Adrenal gland (tissue), 5 donors: ENCODE results near the gene ADAMTS6.

Experiments
- POLR2A ChIP-seq, 2 donors: fragments of 450-650 bp; IDR thresholded peaks; one replicate each; pipeline ENCODE4 v1.6.1; 2017; ENCODE audit warnings: antibody characterized with exemption in 2 of 2, mild to moderate bottlenecking in 2 of 2, moderate library complexity in 1 of 2
- TF ChIP-seq, protein P1 (sequence below), 6 experiments: fragments of 450-650 bp in 4 of 6; fragments of 200-600 bp in 2 of 6; sonication (generic) in 1 of 6; IDR thresholded peaks; 1 replicate in 5 of 6; 2 replicates in 1 of 6; pipeline versions ENCODE4 v1.5.1 to v1.8.0; 2016 to 2021; ENCODE audit warnings: antibody characterized with exemption in 6 of 6, mild to moderate bottlenecking in 2 of 6, moderate library complexity in 1 of 6
- donor health status: DM: no; HTN: no; CAD: no.

DNA sequence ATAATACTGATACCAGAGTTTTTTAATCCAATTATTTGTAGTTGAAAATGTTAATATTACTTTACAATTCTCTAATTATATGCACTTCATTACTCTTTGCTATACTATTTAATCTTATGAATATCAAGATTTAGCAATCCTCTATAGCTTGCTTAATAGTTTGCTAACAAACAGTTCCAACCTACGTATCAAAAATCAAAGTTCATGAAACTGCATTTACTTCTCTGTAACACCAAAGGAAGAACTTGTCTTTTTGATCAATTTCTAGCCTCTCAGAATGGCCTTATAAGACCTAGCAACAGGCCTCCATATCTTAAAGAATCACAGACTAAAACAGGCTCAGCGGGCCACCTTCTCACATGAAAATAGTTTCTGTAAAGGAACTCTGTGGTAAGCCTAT, 68.9 kb downstream of the ADAMTS6 start:
- TF ChIP-seq, protein P1, sequence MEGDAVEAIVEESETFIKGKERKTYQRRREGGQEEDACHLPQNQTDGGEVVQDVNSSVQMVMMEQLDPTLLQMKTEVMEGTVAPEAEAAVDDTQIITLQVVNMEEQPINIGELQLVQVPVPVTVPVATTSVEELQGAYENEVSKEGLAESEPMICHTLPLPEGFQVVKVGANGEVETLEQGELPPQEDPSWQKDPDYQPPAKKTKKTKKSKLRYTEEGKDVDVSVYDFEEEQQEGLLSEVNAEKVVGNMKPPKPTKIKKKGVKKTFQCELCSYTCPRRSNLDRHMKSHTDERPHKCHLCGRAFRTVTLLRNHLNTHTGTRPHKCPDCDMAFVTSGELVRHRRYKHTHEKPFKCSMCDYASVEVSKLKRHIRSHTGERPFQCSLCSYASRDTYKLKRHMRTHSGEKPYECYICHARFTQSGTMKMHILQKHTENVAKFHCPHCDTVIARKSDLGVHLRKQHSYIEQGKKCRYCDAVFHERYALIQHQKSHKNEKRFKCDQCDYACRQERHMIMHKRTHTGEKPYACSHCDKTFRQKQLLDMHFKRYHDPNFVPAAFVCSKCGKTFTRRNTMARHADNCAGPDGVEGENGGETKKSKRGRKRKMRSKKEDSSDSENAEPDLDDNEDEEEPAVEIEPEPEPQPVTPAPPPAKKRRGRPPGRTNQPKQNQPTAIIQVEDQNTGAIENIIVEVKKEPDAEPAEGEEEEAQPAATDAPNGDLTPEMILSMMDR (IDR thresholded peaks at IDR 0.05): no peak
- TF ChIP-seq POLR2A (IDR thresholded peaks at IDR 0.05): no peak
